SK-N-SH (cell line): ENCODE data around the gene PPM1E. TPM values are rescaled to one million over a fixed set of nuclear protein-coding genes. Genes with fewer than 3 reads are reported as not detected.

Experiments
- CTCF ChIA-PET: fragments of 300-600, 350-600 bp; formaldehyde crosslinking; extraction: SDS; loops from one replicate; lab custom pipeline; 2021; lab: Yijun Ruan, JAX
- POLR2A ChIA-PET: fragments of 350-600 bp; sonication (Branson Sonifier 250); formaldehyde crosslinking; extraction: SDS; loops from one replicate; lab custom pipeline; 2020; ENCODE audit warnings: antibody characterized with exemption, inconsistent platforms; lab: Yijun Ruan, JAX
- DNase-seq: peaks from one replicate; pipeline ENCODE4 v3.0.0; 2012
- H2AFZ ChIP-seq: fragments of 200-600 bp; sonication (generic); 2 replicates; pipeline ENCODE4 v1.8.1; 2016; ENCODE audit warnings: antibody characterized with exemption, mild to moderate bottlenecking, low read depth
- H3F3A ChIP-seq: fragments of 200-600 bp; sonication (generic); replicated peaks from 2 replicates; pipeline ENCODE3; 2016; ENCODE audit warnings: antibody characterized with exemption, mild to moderate bottlenecking; ENCODE audit not compliant: insufficient read depth
- H3K27ac ChIP-seq, 2 experiments: fragments of 200-500 bp in 1 of 2; fragments of 200-600 bp in 1 of 2; sonication (Bioruptor generic) in 1 of 2; sonication (generic), shearing (Covaris generic) in 1 of 2; 2 replicates each; pipeline versions ENCODE4 v1.5.1 to v1.6.1; 2014 to 2016; ENCODE audit warnings: low read depth in 2 of 2, inconsistent platforms in 1 of 2, low read length in 1 of 2, mild to moderate bottlenecking in 1 of 2, mixed read lengths in 1 of 2
- H3K27me3 ChIP-seq: fragments of 200-600 bp; sonication (generic), shearing (Covaris generic); 2 replicates; pipeline ENCODE4 v1.6.1; 2016; ENCODE audit warnings: mixed run types; ENCODE audit not compliant: insufficient read depth
- H3K36me3 ChIP-seq, 2 experiments: fragments of 200-500 bp in 1 of 2; fragments of 200-600 bp in 1 of 2; sonication (Bioruptor generic) in 1 of 2; sonication (generic) in 1 of 2; replicated peaks in 1 of 2; 2 replicates each; pipeline versions ENCODE3 to v1.5.1; 2014 to 2016; ENCODE audit warnings: low read length in 1 of 2, mild to moderate bottlenecking in 1 of 2; ENCODE audit not compliant: insufficient read depth in 2 of 2, control insufficient read depth in 1 of 2
- H3K4me1 ChIP-seq, 2 experiments: fragments of 200-500 bp in 1 of 2; fragments of 200-600 bp in 1 of 2; sonication (Bioruptor generic) in 1 of 2; sonication (generic), shearing (Covaris generic) in 1 of 2; 2 replicates each; pipeline versions ENCODE4 v1.5.1 to v1.6.1; 2014 to 2016; ENCODE audit warnings: low read depth in 1 of 2, low read length in 1 of 2, mixed run types in 1 of 2; ENCODE audit not compliant: insufficient read depth in 2 of 2, control insufficient read depth in 1 of 2
- H3K4me2 ChIP-seq: fragments of 200-600 bp; sonication (generic), shearing (Covaris generic); 2 replicates; pipeline ENCODE4 v1.6.1; 2017; ENCODE audit warnings: mixed run types
- H3K4me3 ChIP-seq, 2 experiments: fragments of 200-500 bp in 1 of 2; fragments of 200-600 bp in 1 of 2; sonication (Bioruptor generic) in 1 of 2; sonication (generic), shearing (Covaris generic) in 1 of 2; 2 replicates each; pipeline versions ENCODE4 v1.5.1 to v1.8.1; 2014 to 2016; ENCODE audit warnings: low read depth in 2 of 2, inconsistent platforms in 1 of 2, low read length in 1 of 2, mild to moderate bottlenecking in 1 of 2, mixed read lengths in 1 of 2, moderate library complexity in 1 of 2
- H3K79me2 ChIP-seq: fragments of 200-600 bp; sonication (generic); 2 replicates; pipeline ENCODE4 v1.8.1; 2017; ENCODE audit warnings: mild to moderate bottlenecking; ENCODE audit not compliant: insufficient read depth
- H3K9ac ChIP-seq: fragments of 200-600 bp; sonication (generic); 2 replicates; pipeline ENCODE4 v1.6.1; 2017; ENCODE audit warnings: mixed run types
- H3K9me2 ChIP-seq: fragments of 200-600 bp; sonication (generic); 2 replicates; pipeline ENCODE4 v1.6.1; 2017; ENCODE audit warnings: mixed run types
- H3K9me3 ChIP-seq: fragments of 200-600 bp; sonication (generic); 2 replicates; pipeline ENCODE4 v1.6.1; 2017; ENCODE audit warnings: mixed run types, mild to moderate bottlenecking, moderate library complexity
- H4K20me1 ChIP-seq: fragments of 200-600 bp; sonication (generic); 2 replicates; pipeline ENCODE4 v1.6.1; 2017; ENCODE audit warnings: mild to moderate bottlenecking, mixed run types; ENCODE audit not compliant: insufficient read depth
- CHD2 ChIP-seq: fragments of 150-350 bp; IDR thresholded peaks from 2 replicates; pipeline ENCODE4 v1.6.1; 2018; ENCODE audit warnings: low read length; ENCODE audit not compliant: partially characterized antibody
- EP300 ChIP-seq, 2 experiments: IDR thresholded peaks; 2 replicates each; pipeline versions ENCODE4 v1.4.0 to v1.6.1; 2012; ENCODE audit warnings: borderline replicate concordance in 1 of 2, low read depth in 1 of 2, low read length in 1 of 2
- EZH2phosphoT487 ChIP-seq: fragments of 200-600 bp; sonication (generic); IDR thresholded peaks from 2 replicates; pipeline ENCODE4 v1.6.1; 2017; ENCODE audit warnings: low read depth, mixed run types, mild to moderate bottlenecking, antibody characterized with exemption, moderate library complexity, borderline replicate concordance
- FOSL2 ChIP-seq: IDR thresholded peaks from 2 replicates; pipeline ENCODE4 v1.4.0; 2012; ENCODE audit warnings: low read depth, mild to moderate bottlenecking, moderate library complexity, borderline replicate concordance
- GATA2 ChIP-seq: sonication (generic); formaldehyde crosslinking; IDR thresholded peaks from 2 replicates; pipeline ENCODE4 v1.5.0; 2020; ENCODE audit warnings: mild to moderate bottlenecking, missing genetic modification reagents
- MEF2A ChIP-seq: IDR thresholded peaks from 2 replicates; pipeline ENCODE4 v1.4.0; 2012; ENCODE audit warnings: low read depth, borderline replicate concordance
- RAD21 ChIP-seq: IDR thresholded peaks from 2 replicates; pipeline ENCODE4 v1.6.1; 2012; ENCODE audit warnings: mild to moderate bottlenecking, low read length
- RCOR1 ChIP-seq: fragments of 150-350 bp; IDR thresholded peaks from 2 replicates; pipeline ENCODE4 v1.6.1; 2017; ENCODE audit warnings: antibody characterized with exemption, low read length
- REST ChIP-seq: IDR thresholded peaks from 2 replicates; pipeline ENCODE4 v1.6.1; 2012; ENCODE audit warnings: mild to moderate bottlenecking, low read depth, low read length, moderate library complexity
- SMC3 ChIP-seq: IDR thresholded peaks from 2 replicates; pipeline ENCODE4 v1.6.1; 2012; ENCODE audit warnings: low read depth, low read length, improper control_type of control experiment
- TAF1 ChIP-seq: IDR thresholded peaks from 2 replicates; pipeline ENCODE4 v1.6.1; 2012; ENCODE audit warnings: low read depth, mild to moderate bottlenecking, low read length, moderate library complexity, borderline replicate concordance
- TCF12 ChIP-seq: IDR thresholded peaks from 2 replicates; pipeline ENCODE4 v1.4.0; 2012
- TEAD4 ChIP-seq: IDR thresholded peaks from 2 replicates; pipeline ENCODE4 v1.4.0; 2012; ENCODE audit warnings: mild to moderate bottlenecking, borderline replicate concordance; ENCODE audit not compliant: insufficient read depth
- WGBS: methylation state at CpG from one replicate; pipeline ENCODE4 v1.1.6; 2017; ENCODE audit warnings: low lambda C conversion rate; 5-methylcytosine and 5-hydroxymethylcytosine counted together
- polyA plus RNA-seq, 3 experiments: library from polyadenylated mRNA; depleted of rRNA; stranded (reverse); fragments of >200 nt; gene quantifications; 2 replicates each; pipeline ENCODE4 v1.2.3, GENCODE V29; 2012

Gene PPM1E
- polyA plus RNA-seq, 1 of the 3 experiments (the other 2 are of a cell fraction): 0.08 TPM

GRCh38 chr17:58818654-58819053 lies 63.0 kb downstream of the PPM1E start:
- H3K27ac ChIP-seq: no peak overlapping the region
- no peaks in the 10 kb centered on the region for H3K27me3 ChIP-seq
- H3K4me3 ChIP-seq: no peak overlapping the region
- no peak for TF ChIP-seq CHD2
- TF ChIP-seq RCOR1: no peak
- no peak for TF ChIP-seq TEAD4
- no peak for TF ChIP-seq TCF12
- TF ChIP-seq SMC3: no peak
- no peak for TF ChIP-seq TAF1
- no peak for TF ChIP-seq RAD21
- no peak for TF ChIP-seq EZH2phosphoT487
- no peak for TF ChIP-seq MEF2A
- TF ChIP-seq REST: no peak
- no peak for TF ChIP-seq FOSL2
- WGBS: 32% methylated on average over 4 of the region's 4 CpGs
- POLR2A ChIA-PET: no interaction called here
- no peaks in the 10 kb centered on the region for H3K9me2 ChIP-seq
- H3K79me2 ChIP-seq: no peaks in the 10 kb centered on the region
- no peak overlapping the region for H3K4me2 ChIP-seq
- H3K36me3 ChIP-seq: no peaks in the 10 kb centered on the region
- H3K9me3 ChIP-seq: no peaks in the 10 kb centered on the region
- no peaks in the 10 kb centered on the region for H3K4me1 ChIP-seq
- H3K9ac ChIP-seq: no peak overlapping the region
- no peaks in the 10 kb centered on the region for H3F3A ChIP-seq
- no peak for DNase-seq
- no peak overlapping the region for H2AFZ ChIP-seq
- CTCF ChIA-PET: no interaction called here
- H4K20me1 ChIP-seq: no peaks in the 10 kb centered on the region

- CTCF ChIA-PET: interaction anchor here (0.6 kb wide), 1 partner anchor 111 kb away, joined by 4 read pairs; no protein-coding TSS in a partner anchor
Observed at GRCh38 chr17:58822148-58823050, 66.7 kb downstream of the PPM1E start.

More at GRCh38 chr17:58822148-58823050, 66.7 kb downstream of the PPM1E start:
- no peaks in the 10 kb centered on the region for H3K27me3 ChIP-seq
- DNase-seq: peak; percentile 40
- H3K9me3 ChIP-seq: no peaks in the 10 kb centered on the region
- peak in 1 of 2 experiments; percentile 18; a peak in 1 of 4 replicates for TF ChIP-seq EP300 (IDR thresholded peaks at IDR 0.05; ENCODE audit: borderline replicate concordance in 1 of 2, low read depth in 1 of 2, low read length in 1 of 2)
- TF ChIP-seq MEF2A: no peak
- peak; percentile 27; the same call in 1 of the 2 replicates for TF ChIP-seq GATA2
- H4K20me1 ChIP-seq: no peaks in the 10 kb centered on the region
- H2AFZ ChIP-seq: no peak overlapping the region
- WGBS: 51% methylated on average over 6 of the region's 6 CpGs
- no peaks in the 10 kb centered on the region for H3F3A ChIP-seq
- POLR2A ChIA-PET: no interaction called here
- no peaks in the 10 kb centered on the region for H3K79me2 ChIP-seq
- H3K9me2 ChIP-seq: no peaks in the 10 kb centered on the region
- no peak overlapping the region for H3K4me3 ChIP-seq
- no peaks in the 10 kb centered on the region for H3K4me1 ChIP-seq
- H3K36me3 ChIP-seq: no peaks in the 10 kb centered on the region
- H3K27ac ChIP-seq: no peak overlapping the region
- H3K9ac ChIP-seq: no peak overlapping the region
- no peak overlapping the region for H3K4me2 ChIP-seq
